ENCODE measurements around the gene DGKQ.

DNA sequence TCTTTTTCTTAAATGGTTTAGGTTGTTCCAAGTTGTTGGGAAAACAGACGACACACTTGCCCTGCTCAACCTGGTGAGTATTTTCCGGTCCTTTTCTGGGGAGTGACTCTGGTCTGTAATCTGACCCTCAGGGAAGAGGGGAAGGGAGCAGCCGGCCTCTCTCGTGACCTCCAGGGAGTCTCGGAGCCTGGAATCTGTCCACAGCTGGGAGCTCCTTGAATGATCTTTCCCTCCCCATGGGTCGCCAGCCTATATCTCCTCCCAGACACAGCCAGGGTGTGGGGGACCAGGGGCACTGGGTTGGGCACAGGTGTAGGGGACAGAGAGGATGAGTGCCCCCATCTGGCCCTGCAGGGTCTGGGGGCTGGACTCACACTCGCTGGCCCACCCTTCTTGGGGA, 22.2 kb downstream of the DGKQ start:
- TF ChIP-seq, protein P1, sequence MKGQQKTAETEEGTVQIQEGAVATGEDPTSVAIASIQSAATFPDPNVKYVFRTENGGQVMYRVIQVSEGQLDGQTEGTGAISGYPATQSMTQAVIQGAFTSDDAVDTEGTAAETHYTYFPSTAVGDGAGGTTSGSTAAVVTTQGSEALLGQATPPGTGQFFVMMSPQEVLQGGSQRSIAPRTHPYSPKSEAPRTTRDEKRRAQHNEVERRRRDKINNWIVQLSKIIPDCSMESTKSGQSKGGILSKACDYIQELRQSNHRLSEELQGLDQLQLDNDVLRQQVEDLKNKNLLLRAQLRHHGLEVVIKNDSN (IDR thresholded peaks at IDR 0.05; ENCODE audit: borderline replicate concordance, low read depth), result no peak
- TF ChIP-seq GATA2 (CRISPR knock-in tag; IDR thresholded peaks at IDR 0.05), result no peak
